T47D (cell line): Measurements from ENCODE around the gene MRPL9.
"Not testable (repeated sequence)": the region's sequence is repeated elsewhere in the genome, so short reads cannot be mapped to it uniquely, and the experiment has no call there.

ENCODE experiments used
- DNase-seq, 2 experiments: peaks; one replicate each; pipeline versions ENCODE4 v3.0.0 to v3.0.0-alpha.2; 2011 to 2012; ENCODE audit warnings: low read depth in 1 of 2, low spot score in 1 of 2
- JUND ChIP-seq: IDR thresholded peaks from 2 replicates; pipeline ENCODE4 v1.6.1; 2012; ENCODE audit warnings: low read depth
- in situ Hi-C: cut with HindIII; loops from 2 replicates; pipeline ENCODE4 v1.10.0; 2016; ENCODE audit warnings: low sequenced_read_pairs, low pct_unique_long_range_greater_than_20kb

Gene MRPL9

GRCh38 chr1:151801310-151801820, 38.1 kb upstream of the MRPL9 start:
- no peak for TF ChIP-seq JUND
- DNase-seq, result no peak
- in situ Hi-C loops, result no loop called here

DNA sequence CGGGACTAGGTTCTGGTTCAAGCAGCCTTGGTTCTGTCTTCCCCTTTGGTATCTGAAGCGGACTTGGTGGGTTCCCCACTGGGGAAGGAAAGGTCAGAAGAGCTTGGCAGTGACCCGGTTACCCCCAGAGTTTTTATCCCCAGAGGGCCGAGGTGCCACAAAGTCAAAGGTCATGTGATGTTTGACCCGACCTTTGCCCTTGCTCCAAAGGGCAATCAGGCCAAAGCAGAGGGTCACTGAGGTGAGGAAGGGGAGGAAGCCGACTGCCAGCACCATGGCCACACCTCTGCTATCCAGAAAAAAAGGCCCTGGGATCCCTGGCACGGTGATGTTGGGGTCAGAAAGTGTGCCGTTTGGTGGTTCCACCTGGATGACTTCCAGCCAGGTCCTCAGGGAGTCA, 37.5 kb upstream of the MRPL9 start:
- DNase-seq, result no peak
- in situ Hi-C loops, result no loop called here
- TF ChIP-seq JUND, result no peak

- no peak for DNase-seq
- in situ Hi-C loops, result no loop called here
Observed at GRCh38 chr1:151799179-151800022, 36.1 kb upstream of the MRPL9 start.

DNA sequence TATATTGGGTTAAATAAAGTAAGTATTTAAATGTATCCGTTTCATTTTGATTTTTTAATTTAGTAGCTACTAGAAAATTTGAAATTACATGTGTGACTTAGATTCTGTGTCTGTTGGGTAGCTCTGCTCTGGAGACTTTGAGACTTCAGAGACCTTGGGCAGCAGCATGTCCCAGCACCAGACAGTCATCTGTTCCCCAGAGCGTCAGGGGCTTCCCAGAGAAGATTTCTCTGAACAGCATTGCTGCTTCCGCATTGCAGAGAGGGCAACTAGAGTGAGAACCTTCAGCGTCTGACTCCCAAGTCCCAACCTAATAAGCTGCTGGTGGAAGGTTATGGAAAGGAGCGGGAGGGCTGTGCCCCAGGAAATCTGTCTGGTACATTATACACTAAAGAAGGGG, 35.3 kb upstream of the MRPL9 start:
- in situ Hi-C loops, result no loop called here
- no peak for TF ChIP-seq JUND
- DNase-seq, result no peak

More at GRCh38 chr1:151799179-151800022, 36.1 kb upstream of the MRPL9 start:
- TF ChIP-seq JUND, result no peak

GRCh38 chr1:151790940-151791651, 27.8 kb upstream of the MRPL9 start:
- peak; percentile 50 to 60 for DNase-seq
- TF ChIP-seq JUND, result no peak
- in situ Hi-C loops, result no loop called here

DNA sequence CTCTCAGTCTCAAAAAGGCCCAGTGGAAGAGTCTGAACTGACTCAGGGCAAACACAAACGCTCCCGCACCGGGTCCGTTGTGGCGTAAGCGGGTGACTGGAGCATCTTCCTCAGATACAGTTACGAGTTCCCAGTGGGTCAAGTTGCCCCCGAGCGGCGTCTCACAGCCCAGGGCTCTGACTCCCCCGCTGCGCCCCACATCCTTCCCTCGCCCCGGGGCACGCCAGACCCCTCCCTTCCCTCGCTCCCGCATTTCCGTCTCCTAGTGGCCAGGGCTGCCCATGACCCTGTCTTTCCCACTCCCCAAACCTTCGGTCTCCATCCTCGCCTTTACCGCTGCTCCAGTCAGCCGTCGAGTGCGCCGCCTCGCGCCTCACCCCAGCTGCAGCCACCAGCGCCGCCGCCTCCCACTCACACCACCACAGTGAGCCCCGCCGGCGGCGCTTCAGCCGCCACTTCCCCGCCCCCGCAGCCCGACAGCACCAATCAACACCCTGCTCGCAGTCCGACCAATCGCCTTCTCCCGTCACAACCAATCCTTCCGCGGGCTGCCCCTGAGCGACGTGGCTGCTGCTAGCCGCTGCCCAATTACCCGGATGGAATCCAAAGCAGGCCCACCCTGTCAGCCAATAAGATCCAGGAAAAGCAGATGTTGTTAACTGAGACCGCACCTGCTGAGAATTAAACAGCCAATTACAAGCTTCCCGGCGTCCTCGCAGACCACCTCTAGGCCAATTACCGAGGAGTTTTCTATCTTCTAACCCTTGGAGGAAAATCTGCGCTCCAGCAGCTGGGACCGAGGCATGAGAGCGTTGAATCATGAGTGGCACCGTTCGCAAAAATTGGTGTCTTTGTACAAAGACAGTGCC, 27.0 kb upstream of the MRPL9 start, which contains the start of gene TDRKH:
TDRKH (minus strand) TSS at position 430 of the 869 bp plus-strand sequence. CDS start 7,478 bp downstream, outside the sequence.
- in situ Hi-C loops, result no loop called here
- TF ChIP-seq JUND, result no peak
- DNase-seq, result peak; percentile 100

GRCh38 chr1:151787689-151788088, 24.4 kb upstream of the MRPL9 start:
- in situ Hi-C loops, result no loop called here
- DNase-seq, result no peak
- TF ChIP-seq JUND, result no peak

DNA sequence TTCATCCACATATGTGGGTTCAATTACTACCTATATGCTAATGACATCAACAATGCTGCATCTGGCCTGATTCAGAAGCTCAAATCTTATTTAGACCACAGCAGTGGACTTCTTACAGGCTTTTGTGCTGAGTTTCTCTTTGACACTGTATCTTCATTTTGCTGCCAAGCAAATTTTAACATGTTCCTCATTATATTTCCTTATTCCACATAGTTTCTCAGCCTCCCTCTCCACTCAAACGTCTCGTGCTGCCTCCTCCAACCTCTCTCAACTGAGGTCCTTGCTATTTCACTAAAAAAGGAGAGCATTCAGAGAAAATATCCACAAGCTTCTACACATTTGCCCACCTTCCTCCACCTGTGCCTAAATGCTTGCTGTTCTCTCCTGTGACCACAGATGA, 20.5 kb upstream of the MRPL9 start:
- in situ Hi-C loops, result no loop called here
- DNase-seq, result no peak
- no peak for TF ChIP-seq JUND

DNA sequence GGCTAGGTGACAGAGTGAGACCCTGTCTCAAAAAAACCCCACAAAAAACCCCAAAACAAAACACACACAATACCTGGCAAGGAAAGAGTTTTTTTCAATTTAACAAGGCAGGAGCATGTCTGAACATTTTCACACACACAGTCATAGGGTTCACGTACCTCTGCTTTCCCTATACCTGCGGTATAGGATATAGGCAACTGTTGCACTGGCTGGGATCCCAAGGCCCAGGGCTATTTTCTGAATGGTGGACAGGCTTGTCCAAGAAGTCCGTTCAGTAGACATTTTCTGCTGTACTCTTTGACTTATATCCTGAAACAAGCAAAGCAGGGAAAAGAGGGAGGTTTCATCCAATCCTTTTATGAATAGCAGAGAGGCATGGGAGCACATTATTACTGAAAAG, 19.4 kb upstream of the MRPL9 start:
- TF ChIP-seq JUND, result no peak
- peak in 1 of 2 experiments; percentile 56 for DNase-seq
- in situ Hi-C loops, result no loop called here

GRCh38 chr1:151782026-151782425, 18.7 kb upstream of the MRPL9 start:
- in situ Hi-C loops, DNase-seq: not testable (repeated sequence)

DNA sequence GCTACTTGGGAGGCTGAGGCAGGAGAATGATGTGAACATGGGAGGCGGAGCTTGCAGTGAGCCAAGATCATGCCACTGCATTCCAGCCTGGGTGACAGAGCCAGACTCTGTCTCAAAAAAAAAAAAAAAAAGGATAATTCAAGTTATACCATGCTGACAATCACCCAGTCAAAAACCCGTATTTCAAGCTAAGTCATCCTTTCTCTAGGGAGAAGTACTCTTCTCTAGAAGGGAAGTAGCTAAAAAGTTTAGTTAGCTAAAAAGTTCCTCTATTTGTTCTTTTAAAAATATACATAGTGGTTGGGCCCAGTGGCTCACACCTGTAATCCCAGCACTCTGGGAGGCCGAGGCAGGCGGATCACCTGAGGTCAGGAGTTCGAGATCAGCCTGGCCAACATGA, 17.4 kb upstream of the MRPL9 start:
- DNase-seq, in situ Hi-C loops: not testable (repeated sequence)

GRCh38 chr1:151779852-151780251, 16.6 kb upstream of the MRPL9 start:
- in situ Hi-C loops, result no loop called here
- DNase-seq, result no peak
- TF ChIP-seq JUND, result no peak
